ENCODE results near the gene IGSF23.
"Not testable (repeated sequence)": the region's sequence is repeated elsewhere in the genome, so short reads cannot be mapped to it uniquely, and the experiment has no call there.

IGSF23 gene

GRCh38 chr19:44621367-44621766, 8.0 kb downstream of the IGSF23 start:
- Histone ChIP-seq H3K9ac (no peak overlapping the region), H3K4me3 (ENCODE audit: low read depth, low read length) (no peak overlapping the region), H2AFZ (no peak overlapping the region), H3K27ac (no peak overlapping the region), H3K9me3 (ENCODE audit: control insufficient read depth, low read length) (no peaks in the 10 kb centered on the region), H3K4me1 (no peaks in the 10 kb centered on the region), H3K4me2 (ENCODE audit: low read length) (no peak overlapping the region), H3K36me3 (ENCODE audit: control insufficient read depth, insufficient read depth, low read length) (no peaks in the 10 kb centered on the region), H3K79me2 (no peaks in the 10 kb centered on the region), H3K27me3 (ENCODE audit: control insufficient read depth, insufficient read depth, low read length) (no peaks in the 10 kb centered on the region)
- TF ChIP-seq CTCF (IDR thresholded peaks at IDR 0.05) = no peak

- TF ChIP-seq CTCF (IDR thresholded peaks at IDR 0.05) = no peak
- H3K4me2 ChIP-seq (ENCODE audit: low read length) = no peak overlapping the region
- H3K9me3 ChIP-seq (ENCODE audit: control insufficient read depth, low read length) = no peaks in the 10 kb centered on the region
- no peak overlapping the region for H3K4me3 ChIP-seq (ENCODE audit: low read depth, low read length)
- no peaks in the 10 kb centered on the region for H3K79me2 ChIP-seq
- H2AFZ ChIP-seq = no peak overlapping the region
- H3K4me1 ChIP-seq = no peaks in the 10 kb centered on the region
- H3K27ac ChIP-seq = no peak overlapping the region
- H3K9ac ChIP-seq = no peak overlapping the region
- no peaks in the 10 kb centered on the region for H3K36me3 ChIP-seq (ENCODE audit: control insufficient read depth, insufficient read depth, low read length)
- no peaks in the 10 kb centered on the region for H3K27me3 ChIP-seq (ENCODE audit: control insufficient read depth, insufficient read depth, low read length)
These were observed 9.7 kb downstream of the IGSF23 start for GRCh38 chr19:44623080-44623479.

GRCh38 chr19:44623626-44624025, 10.3 kb downstream of the IGSF23 start:
- H3K9me3 ChIP-seq (ENCODE audit: control insufficient read depth, low read length) = no peaks in the 10 kb centered on the region
- no peak overlapping the region for H3K4me2 ChIP-seq (ENCODE audit: low read length)
- H3K79me2 ChIP-seq = no peaks in the 10 kb centered on the region
- TF ChIP-seq CTCF (IDR thresholded peaks at IDR 0.05) = no peak
- no peaks in the 10 kb centered on the region for H3K4me1 ChIP-seq
- H3K36me3 ChIP-seq (ENCODE audit: control insufficient read depth, insufficient read depth, low read length) = no peaks in the 10 kb centered on the region
- no peak overlapping the region for H3K4me3 ChIP-seq (ENCODE audit: low read depth, low read length)
- H2AFZ ChIP-seq = no peak overlapping the region
- no peak overlapping the region for H3K9ac ChIP-seq
- H3K27ac ChIP-seq = no peak overlapping the region
- H3K27me3 ChIP-seq (ENCODE audit: control insufficient read depth, insufficient read depth, low read length) = no peaks in the 10 kb centered on the region

- Histone ChIP-seq H3K4me3 (ENCODE audit: low read depth, low read length) (no peak overlapping the region), H3K27me3 (ENCODE audit: control insufficient read depth, insufficient read depth, low read length) (no peaks in the 10 kb centered on the region), H3K4me2 (ENCODE audit: low read length) (no peak overlapping the region), H3K36me3 (ENCODE audit: control insufficient read depth, insufficient read depth, low read length) (no peaks in the 10 kb centered on the region), H3K79me2 (no peaks in the 10 kb centered on the region), H2AFZ (no peak overlapping the region), H3K4me1 (no peaks in the 10 kb centered on the region), H3K27ac (no peak overlapping the region), H3K9ac (no peak overlapping the region), H3K9me3 (ENCODE audit: control insufficient read depth, low read length) (no peaks in the 10 kb centered on the region)
- no peak for TF ChIP-seq CTCF (IDR thresholded peaks at IDR 0.05)
These were observed 11.5 kb downstream of the IGSF23 start for GRCh38 chr19:44624840-44625354.

GRCh38 chr19:44625637-44626036, 12.3 kb downstream of the IGSF23 start:
- not testable (repeated sequence) for H3K4me3 ChIP-seq (ENCODE audit: low read depth, low read length); H3K27me3 ChIP-seq (ENCODE audit: control insufficient read depth, insufficient read depth, low read length); H3K36me3 ChIP-seq (ENCODE audit: control insufficient read depth, insufficient read depth, low read length); H3K9me3 ChIP-seq (ENCODE audit: control insufficient read depth, low read length); H2AFZ ChIP-seq; H3K27ac ChIP-seq; H3K4me2 ChIP-seq (ENCODE audit: low read length); H3K79me2 ChIP-seq; H3K4me1 ChIP-seq; H3K9ac ChIP-seq

All from parathyroid adenoma (tissue), 2 donors.